ENCODE results near the gene USP37.

USP37 gene, protein sequence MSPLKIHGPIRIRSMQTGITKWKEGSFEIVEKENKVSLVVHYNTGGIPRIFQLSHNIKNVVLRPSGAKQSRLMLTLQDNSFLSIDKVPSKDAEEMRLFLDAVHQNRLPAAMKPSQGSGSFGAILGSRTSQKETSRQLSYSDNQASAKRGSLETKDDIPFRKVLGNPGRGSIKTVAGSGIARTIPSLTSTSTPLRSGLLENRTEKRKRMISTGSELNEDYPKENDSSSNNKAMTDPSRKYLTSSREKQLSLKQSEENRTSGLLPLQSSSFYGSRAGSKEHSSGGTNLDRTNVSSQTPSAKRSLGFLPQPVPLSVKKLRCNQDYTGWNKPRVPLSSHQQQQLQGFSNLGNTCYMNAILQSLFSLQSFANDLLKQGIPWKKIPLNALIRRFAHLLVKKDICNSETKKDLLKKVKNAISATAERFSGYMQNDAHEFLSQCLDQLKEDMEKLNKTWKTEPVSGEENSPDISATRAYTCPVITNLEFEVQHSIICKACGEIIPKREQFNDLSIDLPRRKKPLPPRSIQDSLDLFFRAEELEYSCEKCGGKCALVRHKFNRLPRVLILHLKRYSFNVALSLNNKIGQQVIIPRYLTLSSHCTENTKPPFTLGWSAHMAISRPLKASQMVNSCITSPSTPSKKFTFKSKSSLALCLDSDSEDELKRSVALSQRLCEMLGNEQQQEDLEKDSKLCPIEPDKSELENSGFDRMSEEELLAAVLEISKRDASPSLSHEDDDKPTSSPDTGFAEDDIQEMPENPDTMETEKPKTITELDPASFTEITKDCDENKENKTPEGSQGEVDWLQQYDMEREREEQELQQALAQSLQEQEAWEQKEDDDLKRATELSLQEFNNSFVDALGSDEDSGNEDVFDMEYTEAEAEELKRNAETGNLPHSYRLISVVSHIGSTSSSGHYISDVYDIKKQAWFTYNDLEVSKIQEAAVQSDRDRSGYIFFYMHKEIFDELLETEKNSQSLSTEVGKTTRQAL

DNA sequence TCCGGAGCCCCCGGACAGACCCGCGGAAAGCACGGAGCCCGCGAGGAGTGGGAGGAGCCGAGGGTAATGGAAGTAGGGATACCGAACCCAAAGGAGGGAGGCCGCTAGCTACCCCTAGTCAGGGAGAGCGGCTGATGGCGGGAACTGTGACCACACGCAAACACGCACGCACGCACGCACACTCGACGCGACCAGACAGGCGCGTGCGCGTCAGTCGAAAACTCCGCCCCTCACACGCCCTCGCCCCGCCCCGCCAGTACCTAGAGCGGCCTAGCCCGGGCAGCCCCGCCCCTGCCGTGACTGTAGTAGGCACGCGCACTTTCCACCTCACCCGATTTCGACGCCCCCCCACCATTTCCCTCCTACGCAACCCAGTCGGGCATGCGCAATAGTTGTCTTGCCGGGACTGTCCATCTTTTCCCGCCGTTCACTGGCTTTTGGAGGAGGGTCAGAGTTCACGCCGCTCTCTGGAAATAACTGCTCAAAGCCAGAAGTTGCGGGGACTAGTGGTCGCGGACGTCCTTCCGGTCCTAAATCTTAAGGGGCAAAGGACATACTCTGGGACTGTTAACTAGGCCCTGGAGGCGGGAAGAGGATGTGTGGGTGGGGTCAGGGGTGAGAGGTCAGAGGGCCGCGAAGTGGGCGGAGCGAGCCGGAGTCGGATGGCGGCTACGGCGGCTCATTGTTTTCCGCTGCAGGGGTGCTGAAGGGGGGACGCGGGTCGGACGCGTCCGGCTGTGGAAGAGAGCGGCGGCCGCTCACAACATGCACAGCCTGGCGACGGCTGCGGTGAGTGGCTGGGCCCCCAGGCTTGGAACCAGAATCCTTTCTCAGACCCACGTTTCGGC is at the start of gene USP37, which contains the start of gene CNOT9:
TSS of gene USP37 (minus strand) at position 162 of the 848 bp plus-strand sequence. CDS start 9,698 bp downstream, outside the sequence.
TSS of gene CNOT9 (plus strand) at position 650 of the 848 bp plus-strand sequence. CDS start at position 766, 116 bp downstream.
- peak; percentile 93 to 98 for DNase-seq

DNA sequence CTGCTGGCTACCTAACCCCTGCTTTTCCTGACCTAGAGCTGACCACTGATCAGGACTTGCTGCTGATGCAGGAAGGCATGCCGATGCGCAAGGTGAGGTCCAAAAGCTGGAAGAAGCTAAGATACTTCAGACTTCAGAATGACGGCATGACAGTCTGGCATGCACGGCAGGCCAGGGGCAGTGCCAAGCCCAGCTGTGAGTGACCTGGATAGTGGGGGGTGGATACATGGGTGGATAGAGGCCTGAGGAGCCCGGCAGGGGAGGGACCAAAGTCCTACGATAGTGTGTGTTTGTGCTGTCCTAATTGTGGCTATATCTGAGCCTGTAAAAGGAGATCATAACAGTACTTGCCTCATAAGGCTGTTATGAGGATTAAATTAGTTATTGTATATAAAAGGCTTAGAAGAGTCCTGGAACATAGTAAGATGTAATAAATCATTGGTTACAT is 47.7 kb upstream of the USP37 start:
- DNase-seq, result no peak

DNA sequence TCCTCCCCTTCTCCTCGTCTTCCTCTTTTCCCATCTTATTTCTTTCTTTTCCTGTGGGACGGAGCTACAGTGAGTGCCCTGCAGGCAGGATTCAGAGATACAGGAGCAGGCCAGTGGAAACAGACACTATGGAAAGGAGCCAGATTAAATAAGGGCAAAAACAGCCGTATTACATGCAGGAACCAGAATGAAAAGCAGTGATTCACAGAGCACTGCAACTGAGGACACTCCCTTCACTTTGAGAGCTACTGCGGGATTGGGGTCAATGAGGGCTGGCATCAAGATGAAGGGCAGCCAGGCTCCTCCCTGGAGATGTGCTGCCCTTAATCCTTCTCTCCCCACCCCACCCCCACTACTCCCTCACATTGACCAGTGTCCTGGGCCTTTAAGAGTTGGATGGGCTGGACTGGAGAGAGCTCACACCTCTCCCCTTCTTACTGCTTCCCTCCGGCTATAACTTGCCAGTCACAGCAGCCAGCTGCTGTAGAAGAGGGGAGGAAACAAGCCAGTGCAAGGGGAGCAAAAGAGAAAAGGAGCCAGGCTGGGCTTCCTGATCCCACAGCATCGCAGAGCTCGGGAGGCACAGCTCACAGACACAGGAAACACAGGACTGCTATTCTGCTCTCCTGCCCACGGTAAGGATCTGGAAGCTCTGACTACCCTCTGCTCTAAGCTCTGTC is 39.4 kb upstream of the USP37 start, which contains the start of gene PLCD4:
TSS of gene PLCD4 (plus strand) at position 464 of the 680 bp plus-strand sequence. CDS start 7,841 bp downstream, outside the sequence.
- no peak for DNase-seq

GRCh38 chr2:218605432-218605831 is 37.3 kb upstream of the USP37 start:
- no peak for DNase-seq

GRCh38 chr2:218585541-218585940 is 17.4 kb upstream of the USP37 start:
- no peak for DNase-seq

- no peak for DNase-seq
These were observed 16.1 kb upstream of the USP37 start for GRCh38 chr2:218583983-218584850.

GRCh38 chr2:218582076-218582475 is 13.9 kb upstream of the USP37 start:
- peak; percentile 18 to 37 for DNase-seq

DNA sequence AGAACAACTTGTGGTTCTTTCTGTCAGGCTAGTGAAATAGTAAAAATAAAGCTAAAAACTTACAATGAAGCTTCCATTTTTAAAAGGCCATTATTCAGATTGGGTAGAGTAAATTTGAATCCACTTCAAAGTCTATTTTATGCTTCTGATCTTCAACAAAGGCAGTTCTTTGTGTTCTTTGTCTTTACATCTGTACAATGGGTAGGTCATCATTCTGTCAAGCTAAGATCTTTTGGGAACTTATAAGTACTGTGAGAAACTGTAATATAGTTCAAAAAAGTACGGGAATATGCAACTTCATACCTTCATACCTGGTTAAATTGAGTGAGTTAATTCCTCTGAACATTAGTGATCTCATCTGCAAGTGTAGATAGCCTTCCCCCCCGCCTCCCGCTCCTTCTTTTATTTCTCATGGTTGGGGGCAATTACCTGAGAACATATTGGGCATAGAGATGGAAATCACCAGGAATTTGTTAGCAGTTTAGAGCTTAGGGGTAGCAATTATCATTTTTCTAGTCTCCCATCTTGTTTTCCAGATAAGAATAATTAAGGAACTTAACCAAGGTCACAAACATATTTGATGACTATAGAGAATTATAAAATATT is 10.2 kb upstream of the USP37 start:
- no peak for DNase-seq

GRCh38 chr2:218577482-218578220 is 9.5 kb upstream of the USP37 start:
- no peak for DNase-seq

DNA sequence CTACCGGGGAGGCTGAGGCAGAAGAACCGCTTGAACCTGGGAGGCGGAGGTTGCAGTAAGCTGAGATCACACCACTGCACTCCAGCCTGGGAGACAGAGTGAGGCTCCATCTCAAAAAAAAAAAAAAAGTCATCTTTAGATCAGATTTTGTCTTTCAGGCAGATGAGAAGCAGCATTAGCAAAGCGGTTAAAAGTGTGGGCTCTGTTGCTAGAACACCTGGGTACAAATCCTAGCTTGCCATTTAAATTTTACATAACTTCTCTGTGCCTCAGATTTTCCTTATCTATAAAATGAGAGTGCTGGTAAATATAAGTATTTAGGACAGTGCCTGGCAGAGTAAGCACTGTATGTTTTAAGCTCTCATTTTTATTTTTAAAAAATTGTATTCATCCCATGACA is 8.7 kb upstream of the USP37 start:
- DNase-seq, result no peak

DNA sequence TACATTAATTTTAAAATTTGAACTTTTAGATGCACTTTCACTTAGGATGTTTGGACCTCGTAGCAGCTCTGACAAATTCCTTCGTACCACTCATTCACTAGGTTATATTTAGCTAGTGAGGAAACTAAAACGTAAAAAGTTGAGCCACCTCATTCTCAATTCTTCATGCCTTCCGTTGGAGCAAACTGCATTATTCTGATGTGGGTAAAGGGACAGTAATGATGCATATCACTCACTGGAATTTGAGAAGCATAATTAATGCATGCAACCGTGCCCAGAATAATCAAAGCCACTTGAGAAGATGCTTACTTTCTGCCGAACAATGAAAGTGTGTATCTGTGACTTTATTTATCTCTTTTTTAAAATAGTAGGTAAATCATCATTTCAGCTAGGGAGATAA is 2.7 kb upstream of the USP37 start:
- no peak for DNase-seq

DNA sequence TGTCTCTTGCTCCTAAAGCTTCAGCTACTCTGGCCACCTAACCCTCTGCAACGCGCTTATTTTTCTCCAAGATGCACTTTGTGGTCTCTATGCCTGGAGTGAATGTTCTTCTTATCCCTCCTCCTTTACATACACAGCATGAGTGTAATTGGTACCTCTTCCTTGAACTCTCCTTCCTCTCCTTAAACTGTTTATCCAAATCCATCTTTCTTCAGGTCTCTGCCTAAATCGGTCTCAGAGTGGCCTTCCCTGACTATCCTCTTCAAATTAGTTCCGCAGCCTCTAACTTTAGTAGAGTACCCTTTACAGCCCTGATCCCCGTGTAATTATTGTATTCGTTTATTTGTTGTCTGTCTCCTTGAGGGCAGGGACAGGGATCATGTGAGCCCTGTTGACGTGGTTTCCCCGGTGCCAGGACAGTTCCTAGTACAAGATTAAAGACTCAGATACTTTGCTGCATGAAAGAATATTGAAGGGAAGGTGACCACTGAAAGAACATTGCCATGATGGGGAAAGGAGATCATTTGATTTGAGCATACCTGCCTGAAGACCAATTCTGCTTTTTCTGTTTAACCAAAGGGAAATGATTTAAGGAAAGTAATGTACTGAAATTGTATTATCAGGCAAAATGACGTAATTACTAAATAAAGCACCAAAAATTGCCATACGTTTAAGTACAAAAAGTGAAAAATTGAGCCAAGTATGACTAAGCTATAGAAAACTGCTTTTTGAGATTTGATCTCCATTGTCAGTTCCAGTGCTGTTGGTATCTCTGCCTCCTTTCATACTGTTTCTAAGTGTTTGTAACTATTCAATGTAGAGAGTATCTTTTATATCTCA is 1.7 kb upstream of the USP37 start:
- peak in 1 of 2 experiments; percentile 38 for DNase-seq

- peak in 1 of 2 experiments; percentile 67 for DNase-seq
These were observed 884 bp upstream of the USP37 start for GRCh38 chr2:218569038-218569431.

DNA sequence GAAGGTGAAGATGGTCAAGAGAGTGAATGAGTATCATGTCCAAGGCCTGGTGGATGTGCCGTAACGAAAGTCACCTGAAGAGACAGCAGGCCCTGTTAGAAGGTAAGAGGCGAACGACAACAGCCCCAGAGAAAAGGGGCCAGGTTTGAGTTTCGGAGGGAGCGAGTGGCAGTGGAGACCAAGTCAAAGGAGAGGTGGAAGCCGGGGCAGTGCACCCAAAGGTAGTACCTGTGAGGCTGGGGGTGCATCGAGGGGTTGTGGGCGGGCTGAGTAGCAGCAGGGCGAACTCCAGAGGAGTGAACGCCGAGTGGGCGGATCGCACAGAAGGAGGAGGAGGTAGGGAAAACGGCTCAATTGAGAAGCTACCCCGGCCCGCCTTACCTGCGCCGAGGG is 358 bp downstream of the USP37 start:
- DNase-seq, result no peak

DNA sequence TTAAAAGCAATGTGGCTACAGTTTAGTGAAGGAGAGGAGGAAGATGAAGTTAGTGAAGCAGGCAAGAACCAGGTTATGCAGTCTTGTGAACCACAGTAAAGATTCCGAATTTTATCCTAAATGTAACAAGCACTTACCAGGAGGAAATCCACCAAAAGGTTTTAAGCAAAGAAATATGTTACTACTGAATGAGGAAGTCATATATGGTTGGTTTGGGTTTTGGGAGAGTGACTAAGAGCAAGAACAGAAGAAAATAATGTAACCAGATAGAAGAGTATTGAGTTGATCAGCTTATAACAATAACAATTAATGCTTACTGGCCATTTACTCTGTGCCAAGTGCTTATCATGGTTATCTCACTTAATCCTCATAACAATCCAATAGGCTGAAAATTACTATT is 1.9 kb downstream of the USP37 start:
- no peak for DNase-seq

DNA sequence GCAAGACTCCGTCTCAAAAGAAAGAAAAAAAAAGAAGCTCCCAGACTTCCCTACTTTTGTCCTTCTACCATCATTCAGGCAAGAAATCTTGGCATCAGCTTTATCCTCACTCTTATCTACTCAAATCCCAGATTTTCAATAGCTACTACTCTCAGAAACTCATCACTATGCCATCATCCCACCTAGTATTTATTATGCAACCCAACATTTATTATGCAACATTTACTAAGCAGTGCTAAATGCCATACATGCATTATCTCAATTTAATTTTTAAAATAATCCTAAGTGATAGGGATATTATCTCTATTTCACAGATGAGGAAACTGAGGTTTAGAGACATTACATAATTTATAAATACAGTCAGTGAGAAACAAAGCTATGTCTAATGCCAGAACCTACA is 4.1 kb downstream of the USP37 start:
- no peak for DNase-seq

- no peak for DNase-seq
These were observed 9.2 kb downstream of the USP37 start for GRCh38 chr2:218558986-218559385.

- no peak for DNase-seq
These were observed 10.2 kb downstream of the USP37 start for GRCh38 chr2:218557941-218558340.

GRCh38 chr2:218555527-218555926 is 12.6 kb downstream of the USP37 start:
- no peak for DNase-seq

Measured in SW 1271 (cell line).